HepG2 (cell line): ENCODE measurements around the gene ZNF697. TPM values are rescaled to one million over a fixed set of nuclear protein-coding genes. Genes with fewer than 3 reads are reported as not detected.

Source experiments
- AGO1 ChIP-seq: fragments of 200-400 bp; formaldehyde crosslinking; IDR thresholded peaks from 2 replicates; pipeline ENCODE4 v1.6.1; 2017; ENCODE audit warnings: mild to moderate bottlenecking, low read depth, low read length, moderate library complexity; ENCODE audit not compliant: poor library complexity, severe bottlenecking
- ATRX ChIP-seq: sonication (generic); formaldehyde crosslinking; IDR thresholded peaks from 2 replicates; pipeline ENCODE4 v1.4.0; 2020; ENCODE audit warnings: missing genetic modification reagents, borderline replicate concordance
- ERF ChIP-seq: IDR thresholded peaks from 2 replicates; pipeline ENCODE4 v1.6.1; 2018; ENCODE audit warnings: missing biosample characterization, missing genetic modification reagents
- FOXO1 ChIP-seq: sonication (generic); formaldehyde crosslinking; IDR thresholded peaks from 2 replicates; pipeline ENCODE4 v1.4.0; 2020; ENCODE audit warnings: missing genetic modification reagents
- GLI4 ChIP-seq: sonication (generic); formaldehyde crosslinking; IDR thresholded peaks from 2 replicates; pipeline ENCODE4 v1.5.1; 2020; ENCODE audit warnings: missing genetic modification reagents, mild to moderate bottlenecking, moderate library complexity, borderline replicate concordance
- HMG20A ChIP-seq: IDR thresholded peaks from 2 replicates; pipeline ENCODE4 v1.6.1; 2016; ENCODE audit warnings: borderline replicate concordance
- NFATC3 ChIP-seq: sonication (generic); formaldehyde crosslinking; IDR thresholded peaks from 2 replicates; pipeline ENCODE4 v1.5.1; 2020; ENCODE audit warnings: mild to moderate bottlenecking, missing genetic modification reagents
- NFYC ChIP-seq: IDR thresholded peaks from 2 replicates; pipeline ENCODE4 v1.6.1; 2016; ENCODE audit warnings: missing genetic modification reagents, missing compliant biosample characterization
- THRA ChIP-seq: sonication (generic); formaldehyde crosslinking; IDR thresholded peaks from 2 replicates; pipeline ENCODE4 v1.4.0; 2020; ENCODE audit warnings: missing genetic modification reagents, borderline replicate concordance
- ZBED4 ChIP-seq: sonication (generic); formaldehyde crosslinking; IDR thresholded peaks from 2 replicates; pipeline ENCODE4 v1.4.0; 2020; ENCODE audit warnings: missing genetic modification reagents, borderline replicate concordance
- ZBTB34 ChIP-seq: sonication (generic); formaldehyde crosslinking; IDR thresholded peaks from 2 replicates; pipeline ENCODE4 v1.8.0; 2022; ENCODE audit warnings: mild to moderate bottlenecking, missing genetic modification reagents
- ZFP37 ChIP-seq: sonication (generic); formaldehyde crosslinking; IDR thresholded peaks from 2 replicates; pipeline ENCODE4 v1.4.0; 2020; ENCODE audit warnings: missing genetic modification reagents, borderline replicate concordance
- ZMYM3 ChIP-seq: sonication (generic); formaldehyde crosslinking; IDR thresholded peaks from 2 replicates; pipeline ENCODE4 v1.5.1; 2020; ENCODE audit warnings: mild to moderate bottlenecking, missing genetic modification reagents
- ZNF276 ChIP-seq: sonication (generic); formaldehyde crosslinking; IDR thresholded peaks from 2 replicates; pipeline ENCODE4 v1.4.0; 2020; ENCODE audit warnings: mild to moderate bottlenecking, low read depth, missing genetic modification reagents
- ZNF296 ChIP-seq: sonication (generic); formaldehyde crosslinking; conservative IDR thresholded peaks from 2 replicates; pipeline ENCODE4 v1.5.0; 2020; ENCODE audit warnings: mild to moderate bottlenecking, missing genetic modification reagents
- ZNF451 ChIP-seq: sonication (generic); formaldehyde crosslinking; IDR thresholded peaks from 2 replicates; pipeline ENCODE4 v1.5.0; 2020; ENCODE audit warnings: mild to moderate bottlenecking, missing genetic modification reagents
- ZNF639 ChIP-seq: conservative IDR thresholded peaks from 2 replicates; pipeline ENCODE4 v1.6.1; 2018; ENCODE audit warnings: missing genetic modification reagents
- ZNF780A ChIP-seq: sonication (generic); formaldehyde crosslinking; IDR thresholded peaks from 2 replicates; pipeline ENCODE4 v1.8.0; 2022; ENCODE audit warnings: mild to moderate bottlenecking, missing genetic modification reagents, moderate library complexity
- ZSCAN31 ChIP-seq: sonication (generic); formaldehyde crosslinking; IDR thresholded peaks from 2 replicates; pipeline ENCODE4 v1.5.0; 2020; ENCODE audit warnings: low read depth, mild to moderate bottlenecking, missing genetic modification reagents
- polyA plus RNA-seq, 8 experiments: library from polyadenylated mRNA; depleted of rRNA in 3 of 8; stranded (reverse) in 7 of 8; unstranded in 1 of 8; fragments of >200 nt; fragmentation: Illumina TruSeq in 4 of 8; extraction: Trizol in 4 of 8; gene quantifications; 2 replicates each; pipeline versions ENCODE4 v1.2.1 to v1.2.3, GENCODE V29; 2011 to 2016; ENCODE audit warnings: low read depth in 4 of 8, missing spikeins in 1 of 8, mixed read lengths in 1 of 8; ENCODE audit not compliant: insufficient read depth in 1 of 8
- total RNA-seq, 5 experiments: library from RNA; depleted of rRNA; stranded (reverse); fragments of >200 nt; fragmentation: Illumina TruSeq; extraction: Trizol; gene quantifications; 2 replicates each; pipeline ENCODE4 v1.2.3, GENCODE V29; 2016; ENCODE audit warnings: low read depth in 1 of 5

Gene ZNF697
- total and polyA plus RNA-seq, 2 of the 13 experiments (the other 11 are each of a cell fraction or from before 2014, with no cell fraction given) = 2.3 to 7.1 TPM

GRCh38 chr1:119631433-119632102 lies 16.5 kb downstream of the ZNF697 start (continued):
- TF ChIP-seq ZFP37 (CRISPR knock-in tag) (peak; percentile 93), ZSCAN31 (no peak; the same call in none of the 2 replicates), ZNF296 (CRISPR knock-in tag) (0 out of 2 replicates have a peak, but pooled peaks have one; percentile 44), ZNF780A (CRISPR knock-in tag) (0 out of 2 replicates have a peak, but pooled peaks have one; percentile 68), FOXO1 (CRISPR knock-in tag) (peak; percentile 30; the same call in 1 of the 2 replicates), ZMYM3 (CRISPR knock-in tag) (no peak), ZNF639 (no peak), ZNF276 (CRISPR knock-in tag) (no peak), AGO1 (no peak), THRA (CRISPR knock-in tag) (no peak; the same call in 1 of the 2 replicates), NFATC3 (CRISPR knock-in tag) (no peak), GLI4 (peak; percentile 58; the same call in 1 of the 2 replicates), ZBTB34 (CRISPR knock-in tag) (no peak), ERF (CRISPR knock-in tag) (peak; percentile 79), ZBED4 (no peak), NFYC (CRISPR knock-in tag) (no peak; the same call in 1 of the 2 replicates), ATRX (no peak), HMG20A (no peak), ZNF451 (CRISPR knock-in tag) (0 out of 2 replicates have a peak, but pooled peaks have one; percentile 41)
